ENCODE data around the gene RASAL3. TPM values are rescaled to one million over a fixed set of nuclear protein-coding genes. Genes with fewer than 3 reads are reported as not detected.

Gene RASAL3
- total and polyA plus RNA-seq, 2 donors (not counting 1 experiment from before 2014, with no cell fraction given) = not detected

DNA sequence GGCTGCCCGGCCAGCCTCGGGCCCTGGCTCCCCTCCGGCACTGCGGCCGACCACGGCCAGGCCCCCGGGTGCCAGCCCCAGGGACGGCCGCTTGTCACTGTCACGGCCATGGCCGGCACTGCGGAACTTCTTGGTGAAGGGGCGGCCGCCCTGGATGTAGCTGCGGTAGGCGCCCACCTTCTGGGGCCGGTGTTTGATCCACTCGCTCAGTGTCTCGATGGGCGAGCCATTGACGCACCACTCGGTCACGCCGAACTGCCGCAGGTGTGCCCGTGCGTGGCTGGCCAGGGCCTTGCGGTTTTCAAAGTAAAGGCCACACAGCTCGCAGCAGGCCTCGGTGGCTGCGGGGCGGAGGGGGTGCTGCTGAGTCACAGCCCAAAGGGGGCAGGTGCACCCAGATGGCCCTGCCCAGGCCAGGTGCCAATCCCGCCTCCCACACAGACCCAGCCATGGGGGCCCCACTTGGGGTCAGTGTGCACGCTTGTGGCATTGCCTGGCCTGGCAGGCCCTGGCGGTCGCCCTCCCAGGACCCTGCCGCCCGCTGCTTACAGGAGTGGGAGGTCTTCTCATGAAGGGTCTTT lies 39.6 kb downstream of the RASAL3 start:
- no peaks in the 10 kb centered on the region for H3K4me1 ChIP-seq (ENCODE audit: control insufficient read depth, extremely low read depth, insufficient read depth, low read length)
- H3K27ac ChIP-seq (ENCODE audit: insufficient read depth, low read length) = no peak overlapping the region
- H2AFZ ChIP-seq (ENCODE audit: low read length) = no peak overlapping the region
- H3K9me3 ChIP-seq (ENCODE audit: control insufficient read depth, insufficient read depth, low read depth, low read length) = no peaks in the 10 kb centered on the region
- no peaks in the 10 kb centered on the region for H3K27me3 ChIP-seq (ENCODE audit: control insufficient read depth, insufficient read depth, low read length)
- TF ChIP-seq CTCF (conservative IDR thresholded peaks at IDR 0.05 in 1 of 2, IDR thresholded peaks at IDR 0.05 in 1 of 2; ENCODE audit: low read depth in 1 of 2, low read length in 2 of 2) (no peak), EZH2 (IDR thresholded peaks at IDR 0.05; ENCODE audit: low read length, missing control alignments) (no peak)
- H3K9ac ChIP-seq (ENCODE audit: insufficient read depth, low read length) = no peak overlapping the region
- H3K36me3 ChIP-seq (ENCODE audit: control insufficient read depth, insufficient read depth, low read length) = peaks cover 31% of the 10 kb centered on the region
- H4K20me1 ChIP-seq (ENCODE audit: control insufficient read depth, extremely low read depth, insufficient read depth, low read length) = no peaks in the 10 kb centered on the region
- H3K4me3 ChIP-seq (replicated peaks in 1 of 4; ENCODE audit: control extremely low read depth in 1 of 4, insufficient read depth in 1 of 4, low read depth in 3 of 4, low read length in 4 of 4) = no peak overlapping the region
- no peak for DNase-seq (ENCODE audit: low read depth in 2 of 2)
- H3K79me2 ChIP-seq (ENCODE audit: control insufficient read depth, insufficient read depth, low read length) = peaks cover 15% of the 10 kb centered on the region
- H3K4me2 ChIP-seq (ENCODE audit: extremely low read depth, insufficient read depth, low read length) = no peak overlapping the region

DNA sequence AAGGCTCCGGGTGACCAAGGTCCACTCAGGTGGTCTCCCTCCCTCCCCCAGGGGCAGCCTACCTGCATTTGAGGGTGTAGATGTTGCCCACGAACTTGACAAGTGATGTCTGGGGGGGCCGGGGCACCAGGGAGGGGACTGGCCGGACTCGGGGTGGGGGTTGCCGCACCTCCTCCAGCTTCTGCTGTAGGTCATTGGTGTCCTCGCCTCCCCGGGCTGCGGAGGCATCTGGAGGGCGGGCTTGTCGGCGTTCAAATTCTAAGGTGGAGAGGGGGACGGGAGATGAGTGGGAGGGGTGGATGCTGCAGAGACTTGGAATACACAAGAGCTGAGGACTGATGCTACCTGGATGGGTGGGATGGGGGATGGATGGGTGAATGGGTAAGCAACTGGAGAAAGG lies 40.2 kb downstream of the RASAL3 start:
- Histone ChIP-seq H3K27ac (ENCODE audit: insufficient read depth, low read length) (no peak overlapping the region), H4K20me1 (ENCODE audit: control insufficient read depth, extremely low read depth, insufficient read depth, low read length) (no peaks in the 10 kb centered on the region), H3K4me1 (ENCODE audit: control insufficient read depth, extremely low read depth, insufficient read depth, low read length) (no peaks in the 10 kb centered on the region), H3K36me3 (ENCODE audit: control insufficient read depth, insufficient read depth, low read length) (peaks cover 31% of the 10 kb centered on the region), H3K9ac (ENCODE audit: insufficient read depth, low read length) (no peak overlapping the region), H3K9me3 (ENCODE audit: control insufficient read depth, insufficient read depth, low read depth, low read length) (no peaks in the 10 kb centered on the region), H3K4me2 (ENCODE audit: extremely low read depth, insufficient read depth, low read length) (no peak overlapping the region), H3K79me2 (ENCODE audit: control insufficient read depth, insufficient read depth, low read length) (peaks cover 10% of the 10 kb centered on the region), H3K27me3 (ENCODE audit: control insufficient read depth, insufficient read depth, low read length) (no peaks in the 10 kb centered on the region), H2AFZ (ENCODE audit: low read length) (no peak overlapping the region), H3K4me3 (replicated peaks in 1 of 4; ENCODE audit: control extremely low read depth in 1 of 4, insufficient read depth in 1 of 4, low read depth in 3 of 4, low read length in 4 of 4) (no peak overlapping the region)
- TF ChIP-seq CTCF (conservative IDR thresholded peaks at IDR 0.05 in 1 of 2, IDR thresholded peaks at IDR 0.05 in 1 of 2; ENCODE audit: low read depth in 1 of 2, low read length in 2 of 2) (no peak), EZH2 (IDR thresholded peaks at IDR 0.05; ENCODE audit: low read length, missing control alignments) (no peak)
- DNase-seq (ENCODE audit: low read depth in 2 of 2) = no peak

DNA sequence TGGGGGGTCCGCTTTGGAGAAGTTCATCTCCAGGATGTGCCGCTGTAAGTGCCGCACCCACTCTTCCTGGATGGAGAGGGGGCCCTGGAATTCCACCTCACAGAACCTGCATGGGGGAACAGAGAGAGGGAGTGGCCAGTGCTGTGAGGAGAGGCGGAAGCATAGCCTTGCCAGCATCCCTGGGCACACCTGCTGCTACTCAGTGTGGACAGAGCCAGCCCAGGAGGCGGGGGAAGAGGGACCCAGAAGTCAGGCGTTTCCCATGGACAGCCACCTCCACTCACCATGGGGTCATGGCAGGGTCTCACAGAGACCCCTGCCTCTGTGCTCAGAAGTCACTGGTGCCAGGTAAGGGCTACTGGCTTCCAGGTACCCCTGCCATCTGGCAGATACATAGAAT lies 41.2 kb downstream of the RASAL3 start:
- Histone ChIP-seq H2AFZ (ENCODE audit: low read length) (no peak overlapping the region), H3K4me3 (replicated peaks in 1 of 4; ENCODE audit: control extremely low read depth in 1 of 4, insufficient read depth in 1 of 4, low read depth in 3 of 4, low read length in 4 of 4) (no peak overlapping the region), H3K4me1 (ENCODE audit: control insufficient read depth, extremely low read depth, insufficient read depth, low read length) (no peaks in the 10 kb centered on the region), H3K79me2 (ENCODE audit: control insufficient read depth, insufficient read depth, low read length) (peaks cover 9% of the 10 kb centered on the region), H3K27ac (ENCODE audit: insufficient read depth, low read length) (no peak overlapping the region), H3K9ac (ENCODE audit: insufficient read depth, low read length) (no peak overlapping the region), H3K9me3 (ENCODE audit: control insufficient read depth, insufficient read depth, low read depth, low read length) (no peaks in the 10 kb centered on the region), H3K4me2 (ENCODE audit: extremely low read depth, insufficient read depth, low read length) (no peak overlapping the region), H4K20me1 (ENCODE audit: control insufficient read depth, extremely low read depth, insufficient read depth, low read length) (no peaks in the 10 kb centered on the region), H3K27me3 (ENCODE audit: control insufficient read depth, insufficient read depth, low read length) (no peaks in the 10 kb centered on the region), H3K36me3 (ENCODE audit: control insufficient read depth, insufficient read depth, low read length) (peaks cover 28% of the 10 kb centered on the region)
- DNase-seq (ENCODE audit: low read depth in 2 of 2) = no peak
- TF ChIP-seq EZH2 (IDR thresholded peaks at IDR 0.05; ENCODE audit: low read length, missing control alignments) (no peak), CTCF (conservative IDR thresholded peaks at IDR 0.05 in 1 of 2, IDR thresholded peaks at IDR 0.05 in 1 of 2; ENCODE audit: low read depth in 1 of 2, low read length in 2 of 2) (no peak)

All from fibroblast of lung (primary cell).